ENCODE results near the gene AHSP. TPM values are rescaled to one million over a fixed set of nuclear protein-coding genes. Genes with fewer than 3 reads are reported as not detected.
"Not testable (repeated sequence)": the region's sequence is repeated elsewhere in the genome, so short reads cannot be mapped to it uniquely, and the experiment has no call there.

AHSP gene
- total RNA-seq, 2 donors from 2014 or later: not detected

DNA sequence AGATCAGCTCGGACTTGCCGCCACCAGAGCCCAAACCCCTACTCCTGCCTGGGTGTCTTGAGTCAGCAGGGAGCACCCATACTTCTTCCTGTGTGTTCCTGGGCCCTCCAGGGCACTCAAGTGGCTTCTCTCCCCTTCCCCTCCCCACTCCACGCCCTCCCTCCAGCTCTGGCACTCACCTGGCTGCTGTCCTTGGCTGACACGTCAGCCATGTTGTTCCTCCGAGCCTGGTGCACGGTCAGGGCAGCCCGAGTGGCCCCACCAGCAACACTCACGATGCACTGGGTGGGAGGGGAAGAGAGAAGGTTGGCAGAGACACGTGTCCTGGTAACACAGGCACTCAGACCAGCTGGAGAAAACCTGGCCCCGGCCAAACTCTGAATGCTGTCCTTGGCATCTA is 31.0 kb upstream of the AHSP start:
- DNase-seq (no peak), ATAC-seq (no peak)
- intact Hi-C loops (cut with DNase I): no loop called here

DNA sequence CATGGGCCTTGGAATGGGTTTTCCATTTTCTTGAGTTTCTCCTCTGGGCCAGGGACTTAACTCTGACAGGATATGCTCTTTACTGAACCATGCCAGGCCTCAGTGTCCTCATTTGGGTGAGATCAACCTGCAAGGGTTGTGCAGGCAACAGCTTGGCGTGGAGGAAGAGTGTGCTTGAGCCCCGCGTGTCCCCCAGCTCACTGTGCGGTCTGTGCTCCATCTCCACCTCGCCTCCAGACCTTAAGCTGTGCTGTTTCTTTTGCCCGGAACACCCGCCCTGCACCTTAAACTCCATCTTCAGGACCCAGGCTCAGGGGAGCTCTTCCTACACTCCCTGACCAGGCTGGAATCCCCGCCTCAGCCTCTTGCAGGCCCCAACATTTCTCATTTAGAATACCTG is 29.2 kb upstream of the AHSP start:
- DNase-seq: no peak
- intact Hi-C loops (cut with DNase I): no loop called here
- ATAC-seq: no peak

DNA sequence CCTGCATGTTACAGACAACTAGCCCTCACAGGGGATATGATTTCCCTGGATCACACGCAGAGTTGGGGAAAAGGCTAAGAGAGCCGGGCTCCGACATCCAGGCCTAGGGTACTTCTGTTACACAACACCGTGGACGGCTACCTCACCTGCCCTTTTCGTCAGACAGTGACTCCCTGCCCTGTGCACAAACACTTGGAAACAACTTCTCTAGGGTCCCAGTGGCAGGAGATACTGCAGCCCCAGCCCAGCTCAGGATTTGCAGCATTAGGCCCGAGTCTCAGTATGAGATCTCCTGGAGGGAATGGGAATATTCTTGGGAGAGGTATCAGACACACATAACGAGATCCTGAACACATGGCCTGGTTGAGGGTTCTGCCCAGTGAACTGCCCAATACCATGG is 27.8 kb upstream of the AHSP start:
- intact Hi-C loops (cut with DNase I): loop anchor here in 1 of 2 donors (10.0 kb wide), 2 partner anchors 215 to 375 kb away; partner anchors contain the start of gene ZNF267
- no peak for DNase-seq
- no peak for ATAC-seq

DNA sequence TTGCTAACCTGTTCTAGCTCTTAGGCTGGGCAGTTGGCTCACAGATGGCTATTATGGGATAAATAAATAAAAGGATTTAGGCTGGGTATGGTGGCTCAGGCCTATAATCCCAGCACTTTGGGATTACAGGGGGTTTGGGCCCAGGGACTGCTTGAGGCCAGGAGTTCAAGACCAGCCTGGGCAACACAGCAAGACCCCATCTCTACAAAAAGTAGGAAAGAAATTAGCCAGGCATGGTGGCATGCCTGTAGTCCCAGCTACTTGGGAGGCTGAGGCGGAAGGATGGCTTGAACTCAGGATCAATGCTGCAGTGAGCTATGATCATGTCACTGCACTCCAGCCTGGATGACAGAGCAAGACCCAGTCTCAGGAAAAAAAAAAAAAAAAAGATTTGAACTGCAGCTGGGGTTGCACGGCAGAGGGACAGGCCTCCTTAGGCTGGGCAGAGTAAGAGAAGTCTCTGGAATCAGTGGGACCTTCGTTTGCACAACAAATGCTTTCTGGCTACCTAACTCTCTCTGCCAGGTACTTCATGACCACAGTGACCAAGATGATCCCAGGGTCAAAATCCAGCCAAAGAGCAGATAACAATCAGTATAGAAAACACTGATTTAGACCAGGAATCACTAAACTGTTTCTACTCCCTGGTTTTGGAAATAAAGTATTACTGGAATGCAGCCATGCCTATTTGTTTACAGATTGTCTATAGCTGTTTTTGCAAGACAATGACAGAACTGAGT is 26.3 kb upstream of the AHSP start:
- intact Hi-C loops (cut with DNase I): loop anchor here in 1 of 2 donors (10.0 kb wide), 2 partner anchors 213 to 373 kb away; partner anchors contain the start of gene ZNF267
- no peak for DNase-seq
- ATAC-seq: no peak

DNA sequence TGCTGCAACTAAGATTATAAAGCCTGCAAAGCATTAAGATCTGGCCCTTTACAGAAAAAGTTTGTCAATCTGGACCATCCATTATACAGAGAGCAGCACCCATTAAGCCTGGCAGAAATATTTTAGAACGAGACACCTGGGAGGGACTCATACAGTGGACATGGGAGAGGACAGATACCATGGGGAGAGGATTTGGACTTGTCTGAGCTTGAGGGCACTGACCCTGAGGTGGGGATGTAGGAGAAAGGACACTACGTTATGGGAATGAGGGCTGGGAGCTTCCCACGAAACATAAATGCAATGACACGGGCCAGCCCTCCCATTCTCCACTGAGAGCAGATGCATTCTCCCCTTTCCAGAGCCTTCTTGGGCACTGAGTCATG is 25.7 kb upstream of the AHSP start:
- intact Hi-C loops (cut with DNase I): loop anchor here in 1 of 2 donors (10.0 kb wide), 2 partner anchors 213 to 373 kb away; partner anchors contain the start of gene ZNF267
- DNase-seq: no peak
- no peak for ATAC-seq

DNA sequence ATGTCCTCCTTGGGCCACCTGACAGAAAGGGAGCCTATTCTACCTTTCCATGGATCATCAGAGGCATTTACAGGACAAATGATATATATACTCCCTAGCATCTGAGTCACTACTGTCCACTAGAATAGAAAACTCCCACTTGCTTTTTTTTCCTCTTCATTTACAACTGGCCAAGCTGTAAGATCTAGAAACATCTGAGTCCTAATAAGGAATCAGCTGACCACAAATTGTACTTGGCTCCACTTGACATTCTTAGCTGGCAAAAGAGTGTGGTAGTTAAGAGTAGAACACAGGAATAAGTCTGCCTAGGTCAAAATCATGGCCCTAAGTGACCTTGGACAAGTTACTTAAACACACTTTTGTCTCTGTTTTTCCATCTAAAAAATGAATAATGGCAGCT is 24.7 kb upstream of the AHSP start:
- no peak for DNase-seq
- ATAC-seq: no peak
- intact Hi-C loops (cut with DNase I): loop anchor here in 1 of 2 donors (10.0 kb wide), 2 partner anchors 212 to 372 kb away; partner anchors contain the start of gene ZNF267

DNA sequence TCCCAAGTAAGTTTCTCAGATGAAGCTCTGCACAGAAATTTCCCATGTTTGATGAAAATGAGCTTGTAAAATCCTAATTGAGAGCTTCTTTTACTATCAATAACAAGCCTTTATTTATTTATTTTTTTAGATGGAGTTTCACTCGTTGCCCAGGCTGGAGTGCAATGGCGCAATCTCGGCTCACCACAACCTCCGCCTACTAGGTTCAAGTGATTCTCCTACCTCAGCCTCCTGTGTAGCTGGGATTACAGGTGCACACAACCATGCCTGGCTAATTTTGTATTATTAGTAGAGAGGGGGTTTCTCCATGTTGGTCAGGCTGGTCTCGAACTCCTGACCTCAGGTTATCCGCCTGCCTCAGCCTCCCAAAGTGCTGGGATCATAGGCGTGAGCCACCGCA is 24.1 kb upstream of the AHSP start:
- not testable (repeated sequence) for ATAC-seq, DNase-seq
- intact Hi-C loops (cut with DNase I): loop anchor here in 1 of 2 donors (10.0 kb wide), 2 partner anchors 211 to 371 kb away; partner anchors contain the start of gene ZNF267

DNA sequence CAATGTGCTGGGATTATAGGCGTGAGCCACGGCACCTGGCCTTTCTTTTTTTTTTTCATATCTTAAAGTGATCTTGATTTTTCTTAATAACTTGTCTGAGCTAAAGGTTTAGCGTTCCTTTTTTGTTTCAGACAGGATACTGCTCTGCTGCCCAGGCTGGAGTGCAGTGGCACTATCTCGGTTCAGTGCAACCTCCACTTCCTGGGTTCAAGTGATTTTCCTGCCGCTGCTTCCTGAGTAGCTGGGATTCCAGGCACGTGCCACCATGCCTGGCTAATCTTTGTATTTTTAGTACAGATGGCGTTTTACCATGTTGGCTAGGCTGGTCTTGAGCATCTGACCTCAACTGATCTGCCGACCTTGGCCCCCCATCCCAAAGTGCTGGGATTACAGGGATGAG is 23.5 kb upstream of the AHSP start:
- no peak for DNase-seq
- intact Hi-C loops (cut with DNase I): loop anchor here in 1 of 2 donors (10.0 kb wide), 2 partner anchors 211 to 371 kb away; partner anchors contain the start of gene ZNF267
- ATAC-seq: no peak

DNA sequence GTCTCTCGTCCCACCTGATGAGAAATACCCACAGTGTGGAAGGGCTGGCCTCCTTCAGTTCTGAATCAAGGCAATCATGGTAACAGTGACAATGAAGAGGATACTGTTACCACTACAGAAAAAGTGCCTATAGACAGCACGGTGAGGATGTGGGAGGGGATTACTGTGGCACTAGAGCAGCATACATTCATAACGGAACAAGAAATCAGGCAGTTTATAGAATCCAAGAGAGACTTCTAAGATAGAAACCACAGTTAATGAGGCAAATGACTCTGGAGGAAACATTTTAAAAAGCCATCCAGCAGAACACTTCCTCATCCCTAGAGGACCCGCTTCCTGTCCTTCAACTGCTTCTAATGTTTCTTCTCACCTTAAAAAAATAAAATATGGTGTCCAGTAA is 22.2 kb upstream of the AHSP start:
- ATAC-seq: no peak
- no peak for DNase-seq
- intact Hi-C loops (cut with DNase I): loop anchor here in 1 of 2 donors (10.0 kb wide), 2 partner anchors 209 to 369 kb away; partner anchors contain the start of gene ZNF267

DNA sequence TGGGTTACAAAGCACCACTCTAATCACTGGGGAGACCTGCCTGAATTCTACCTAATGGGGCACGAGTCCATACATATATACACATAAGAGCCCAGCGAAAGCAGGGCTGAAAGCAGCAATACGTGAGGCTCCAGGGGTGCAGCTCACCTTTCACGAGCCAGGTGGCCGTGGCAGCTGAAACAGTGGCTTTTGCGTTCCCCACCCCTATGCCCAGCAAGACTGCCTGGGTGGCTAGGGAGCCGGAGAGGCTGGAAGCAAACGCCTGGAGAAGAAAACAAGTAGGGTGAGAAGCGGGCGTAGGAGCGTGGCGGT is 20.1 kb upstream of the AHSP start:
- ATAC-seq (no peak), DNase-seq (no peak)
- intact Hi-C loops (cut with DNase I): loop anchor here in 1 of 2 donors (10.0 kb wide), 2 partner anchors 207 to 367 kb away; partner anchors contain the start of gene ZNF267

DNA sequence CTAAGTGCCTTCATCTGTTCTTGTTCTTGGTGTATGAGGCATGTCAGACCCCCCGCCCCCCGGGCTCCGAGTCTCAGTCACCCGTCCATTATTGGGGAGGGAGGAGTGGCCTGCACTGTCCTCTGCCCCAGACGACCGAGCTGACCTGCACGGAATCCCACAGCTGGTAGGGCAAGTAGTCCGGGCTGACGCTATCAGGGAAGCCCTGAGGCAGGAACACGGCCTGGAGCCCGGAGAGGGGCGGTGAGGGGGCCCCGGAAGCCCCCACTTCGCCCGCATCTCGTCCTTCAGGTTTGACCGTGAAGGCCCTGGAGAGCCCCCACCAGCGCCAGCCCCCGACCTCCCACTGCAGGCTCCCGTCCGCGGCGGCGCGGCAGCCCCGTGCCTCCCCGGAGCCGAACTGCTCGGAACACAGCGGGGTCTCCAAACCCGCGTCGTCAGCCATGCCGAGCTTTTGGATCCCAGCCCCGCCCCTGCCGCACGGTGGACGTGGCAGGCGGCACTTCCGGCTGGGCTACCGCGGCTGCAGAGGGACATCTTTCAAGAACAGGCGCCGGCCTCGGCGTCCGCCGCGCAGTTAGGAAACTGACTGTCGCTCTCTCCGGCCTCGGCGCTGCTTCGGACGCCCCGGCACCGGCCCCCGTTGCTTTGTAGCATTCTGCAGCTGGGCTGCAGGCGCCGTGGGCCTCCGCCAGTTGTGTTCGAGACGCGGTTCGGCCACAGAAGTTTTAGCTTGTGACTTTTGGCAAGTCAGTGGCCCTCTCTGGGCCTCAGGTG is 19.6 kb upstream of the AHSP start, which contains the start of gene RUSF1:
Gene RUSF1, minus strand, starts transcription at position 463 of the 777 bp plus-strand sequence. Its CDS starts 18 bp downstream, at position 445.
- DNase-seq (peak; percentile 94), ATAC-seq (peak; percentile 95 to 97)
- intact Hi-C loops (cut with DNase I): loop anchor here in 1 of 2 donors (10.0 kb wide), 2 partner anchors 207 to 367 kb away; partner anchors contain the start of gene ZNF267

DNA sequence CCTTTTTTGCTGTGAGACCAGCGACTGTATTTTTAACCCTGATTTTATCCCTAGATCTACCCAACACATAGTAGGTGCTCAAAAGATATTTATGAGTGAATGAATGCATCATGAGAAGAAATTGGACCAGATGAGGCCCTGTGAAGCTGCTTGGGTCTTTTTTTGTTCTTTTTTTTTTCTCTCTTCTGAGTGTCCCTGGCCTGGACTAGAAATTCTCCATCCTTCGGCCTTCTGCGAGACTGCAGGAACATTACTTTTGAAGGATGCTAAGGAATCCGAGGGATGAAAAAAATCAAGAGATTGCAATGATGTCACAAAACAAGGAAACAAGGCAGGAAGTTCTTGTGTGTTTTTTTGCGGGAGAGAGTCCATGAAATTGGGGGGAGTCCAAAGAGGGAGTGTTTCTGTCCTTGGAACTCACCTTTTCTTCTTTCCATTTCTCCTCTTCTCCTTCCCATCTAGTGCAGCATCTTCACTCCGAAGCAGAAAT is 18.9 kb upstream of the AHSP start:
- ATAC-seq (peak; percentile 9), DNase-seq (no peak)
- intact Hi-C loops (cut with DNase I): loop anchor here in 1 of 2 donors (10.0 kb wide), 2 partner anchors 206 to 366 kb away; partner anchors contain the start of gene ZNF267

DNA sequence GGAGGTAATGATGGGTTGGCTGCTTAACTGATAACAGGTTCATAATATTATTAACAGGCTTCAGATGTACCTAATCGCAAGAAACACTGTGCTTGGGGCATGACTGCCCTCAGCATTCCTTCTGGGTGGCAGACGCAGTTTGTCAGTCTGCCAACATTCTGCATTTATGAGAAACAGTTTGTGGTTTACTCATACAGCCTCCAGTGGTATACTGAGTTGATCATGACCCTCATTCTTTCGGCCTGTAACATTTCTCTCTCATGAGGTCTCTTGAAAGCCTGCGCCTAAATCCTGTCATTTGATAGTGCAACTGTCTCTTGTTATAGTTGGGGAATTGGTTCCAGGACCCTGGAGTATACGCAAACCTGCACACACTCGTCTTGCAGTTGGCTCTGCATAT is 14.6 kb upstream of the AHSP start:
- no peak for DNase-seq
- no peak for ATAC-seq
- intact Hi-C loops (cut with DNase I): no loop called here

DNA sequence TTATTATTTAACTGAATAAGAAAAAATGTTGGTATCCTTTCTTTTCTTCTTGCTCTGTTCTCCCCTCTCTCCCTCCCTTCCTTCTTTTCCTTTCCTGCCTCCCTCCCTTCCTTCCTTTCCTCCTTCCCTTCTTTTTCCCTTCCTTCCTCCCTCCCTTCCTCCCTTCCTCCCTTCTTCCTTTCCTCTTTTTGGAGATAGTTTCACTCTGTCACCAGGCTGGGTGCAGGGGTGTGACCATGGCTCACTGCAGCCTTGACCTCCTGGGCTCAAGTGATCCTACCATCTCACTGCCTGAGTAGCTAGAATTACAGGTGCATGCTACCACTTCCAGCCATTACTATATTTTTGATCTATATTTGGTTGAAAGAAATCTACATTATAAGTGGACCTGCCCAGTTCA is 13.8 kb upstream of the AHSP start:
- intact Hi-C loops (cut with DNase I): no loop called here
- ATAC-seq (no peak), DNase-seq (no peak)

DNA sequence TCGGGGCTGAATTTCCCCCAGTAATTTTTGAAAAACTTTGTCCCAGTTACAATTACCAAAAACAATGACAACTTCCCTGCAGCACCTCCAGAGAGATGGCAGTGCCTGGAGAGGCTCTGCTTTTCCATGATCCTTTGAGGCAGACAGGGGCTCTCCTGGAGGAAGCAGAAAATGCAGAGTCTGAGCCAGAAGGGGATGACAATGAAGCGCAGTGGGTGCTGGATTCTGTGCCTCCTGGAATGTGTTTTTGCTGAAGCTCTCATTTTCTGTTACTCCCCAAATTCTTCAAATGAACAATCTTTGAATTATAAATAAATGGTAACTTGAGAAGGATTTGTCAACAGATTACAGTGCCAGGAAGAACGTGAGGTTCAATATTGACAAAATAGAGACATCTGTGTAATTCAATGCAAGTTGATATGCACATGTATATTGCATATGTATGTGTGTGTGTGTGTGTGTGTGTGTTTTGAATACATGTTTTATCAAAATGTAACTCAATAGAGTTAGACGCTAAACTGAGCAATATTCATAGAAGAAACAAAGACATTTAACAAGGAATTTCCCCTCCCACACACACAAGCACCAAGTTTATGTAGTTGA is 9.8 kb upstream of the AHSP start:
- intact Hi-C loops (cut with DNase I): no loop called here
- ATAC-seq (no peak), DNase-seq (no peak)

DNA sequence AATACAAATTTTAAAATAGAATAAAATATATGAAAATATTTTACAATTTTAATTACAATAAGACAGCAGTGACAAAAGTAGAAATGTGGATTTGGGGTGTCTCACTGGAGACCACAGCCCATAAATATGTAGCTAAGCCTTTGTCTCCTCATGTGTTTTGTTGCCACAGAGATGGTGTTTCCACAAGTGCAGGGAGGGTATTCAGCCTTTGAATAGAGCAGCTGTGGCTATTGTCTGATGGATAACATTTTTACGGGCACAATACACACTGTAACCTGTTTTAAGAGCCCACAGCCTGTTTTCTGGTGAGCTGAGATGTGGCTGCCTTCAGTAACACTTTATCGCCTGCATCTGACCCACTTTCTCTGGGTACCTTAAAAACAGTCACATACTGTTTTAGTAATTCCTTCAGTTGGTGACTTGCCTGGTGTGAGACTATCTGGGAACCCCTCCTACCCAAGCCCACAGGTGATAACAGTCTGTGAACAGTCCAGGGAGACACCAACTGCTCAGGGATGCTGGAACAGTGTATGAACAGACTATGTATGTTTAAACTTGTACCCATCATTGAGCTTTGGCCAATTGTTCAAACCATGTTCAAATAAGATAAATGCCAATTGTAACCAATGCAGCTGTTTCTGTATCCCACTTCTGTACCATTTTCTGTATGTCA is 7.8 kb upstream of the AHSP start:
- ATAC-seq: no peak
- DNase-seq: no peak
- intact Hi-C loops (cut with DNase I): no loop called here

DNA sequence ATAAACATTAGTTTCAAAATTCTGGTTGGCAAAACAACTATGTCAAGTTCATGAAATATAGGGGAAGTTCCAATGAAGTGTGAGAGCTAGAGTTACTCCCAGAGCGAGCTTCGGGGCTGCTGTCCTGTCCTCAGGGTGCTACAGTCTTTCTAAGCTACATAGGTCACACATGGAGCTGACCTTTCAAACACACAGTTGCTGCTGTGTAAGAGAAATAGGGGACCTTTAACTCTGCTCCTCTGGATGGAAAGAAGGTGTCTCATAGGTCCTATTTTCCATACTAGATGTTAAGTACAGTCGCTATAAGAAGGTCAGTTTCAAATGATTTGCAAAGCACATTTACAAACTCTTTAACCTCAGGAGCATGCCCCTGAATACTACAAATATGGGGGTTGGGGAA is 6.3 kb upstream of the AHSP start:
- intact Hi-C loops (cut with DNase I): no loop called here

DNA sequence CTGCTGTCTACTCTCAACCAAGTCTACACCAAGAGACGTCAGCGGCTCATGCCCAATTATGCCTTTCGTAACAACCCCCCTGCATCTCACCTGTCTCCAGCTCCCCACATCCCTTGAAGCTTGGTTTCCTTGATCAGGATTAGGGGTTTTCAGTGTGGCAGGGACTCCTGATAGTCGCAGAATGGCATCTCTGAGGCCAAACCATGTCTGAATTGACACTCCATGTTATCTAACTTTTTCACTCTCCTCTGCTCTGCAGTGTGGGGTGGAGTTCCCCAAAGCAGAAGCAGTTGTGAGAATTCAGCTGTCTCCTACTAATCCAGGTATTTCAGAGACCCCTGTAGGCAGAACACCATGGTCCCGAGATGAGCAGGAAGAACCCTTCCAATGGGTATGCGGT is 5.6 kb upstream of the AHSP start:
- DNase-seq: no peak

More for the DNA sequence above, 6.3 kb upstream of the AHSP start:
- ATAC-seq (no peak), DNase-seq (no peak)

DNA sequence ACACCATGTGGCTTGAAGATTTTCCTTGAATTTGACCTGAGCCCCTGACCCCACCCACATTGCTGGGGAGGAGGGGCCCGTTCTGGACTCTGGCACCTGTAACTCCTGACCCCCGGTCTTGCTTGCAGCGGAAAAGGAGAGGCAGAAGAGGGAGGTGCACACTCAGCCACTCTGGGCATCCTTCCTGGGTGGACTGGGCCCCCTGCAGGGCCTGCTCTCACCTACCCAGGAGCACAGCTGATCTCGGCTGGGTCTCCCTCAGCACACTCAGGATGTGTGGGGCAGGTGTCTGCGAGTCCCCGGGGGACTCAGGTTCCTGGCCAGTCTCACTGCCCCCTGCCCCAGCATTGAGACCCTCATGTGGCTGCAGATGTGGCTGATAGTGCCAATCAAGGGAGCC is 3.9 kb upstream of the AHSP start:
- DNase-seq; intact Hi-C loops (cut with DNase I); ATAC-seq: not testable (repeated sequence)

More for the DNA sequence above, 5.6 kb upstream of the AHSP start:
- ATAC-seq: no peak
- intact Hi-C loops (cut with DNase I): no loop called here

Measured in left cardiac atrium (tissue), 4 donors.